IMR-90 (cell line): ENCODE results near the gene ANKRD18B.

Source experiments
- MXI1 ChIP-seq: IDR thresholded peaks from 2 replicates; pipeline ENCODE4 v1.6.1; 2012; ENCODE audit warnings: low read depth, mild to moderate bottlenecking, low read length, moderate library complexity, borderline replicate concordance
- POLR2A ChIP-seq: IDR thresholded peaks from 2 replicates; pipeline ENCODE4 v1.6.1; 2012; ENCODE audit warnings: mild to moderate bottlenecking, low read depth, low read length

DNA sequence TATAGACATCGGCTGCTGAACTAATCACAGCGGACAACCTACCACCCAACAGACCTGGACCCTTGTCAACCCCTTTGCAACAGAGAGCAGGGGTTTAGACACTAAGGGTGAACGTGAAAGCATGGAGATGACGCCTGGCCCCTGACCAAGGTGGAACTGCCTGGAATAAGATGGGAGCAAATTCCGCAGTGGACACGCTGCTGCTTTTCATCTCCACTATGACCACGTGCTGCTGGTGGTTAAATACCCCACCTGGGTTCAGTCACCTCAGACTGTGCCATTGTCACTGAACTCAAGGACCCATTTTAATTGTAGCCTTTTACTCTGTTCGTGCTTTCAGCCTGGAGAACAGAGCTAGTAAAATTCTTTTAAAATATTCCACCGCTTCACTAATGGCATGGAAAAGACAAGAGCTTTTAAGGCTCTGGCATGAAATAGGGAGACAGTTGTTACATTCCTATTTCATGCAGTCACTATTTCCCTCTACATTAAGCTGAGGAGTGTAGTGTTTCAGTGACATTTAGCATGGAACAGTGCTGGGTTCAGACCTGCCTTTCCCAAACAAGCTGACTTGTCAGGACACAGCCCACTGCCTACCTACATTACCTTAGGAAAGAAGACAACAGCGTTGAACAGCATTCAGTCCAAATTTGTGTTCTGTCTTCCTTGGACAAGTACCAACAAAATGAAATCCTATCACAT lies 96.8 kb downstream of the ANKRD18B start:
- no peak for TF ChIP-seq MXI1
- TF ChIP-seq POLR2A: no peak
